B cell (primary cell): ENCODE measurements around the gene FER.

Experiments used
- CTCF ChIP-seq: fragments of 200-600 bp; IDR thresholded peaks from one replicate; pipeline ENCODE4 v1.8.0; 2022; ENCODE audit warnings: antibody characterized with exemption, mild to moderate bottlenecking
- EZH2 ChIP-seq: IDR thresholded peaks from 2 replicates; pipeline ENCODE4 v1.6.1; 2012; ENCODE audit warnings: borderline replicate concordance, low read depth, mild to moderate bottlenecking, moderate library complexity, low read length; ENCODE audit not compliant: insufficient read depth, poor library complexity, severe bottlenecking

- TF ChIP-seq CTCF = no peak
- no peak for TF ChIP-seq EZH2
Measured at GRCh38 chr5:108975697-108976096, 228.0 kb downstream of the FER start.
